SK-N-SH (cell line): ENCODE data around the gene RMDN2. TPM values are rescaled to one million over a fixed set of nuclear protein-coding genes. Genes with fewer than 3 reads are reported as not detected.

Experiments
- CTCF ChIA-PET: fragments of 300-600, 350-600 bp; formaldehyde crosslinking; extraction: SDS; loops from one replicate; lab custom pipeline; 2021; lab: Yijun Ruan, JAX
- POLR2A ChIA-PET: fragments of 350-600 bp; sonication (Branson Sonifier 250); formaldehyde crosslinking; extraction: SDS; loops from one replicate; lab custom pipeline; 2020; ENCODE audit warnings: antibody characterized with exemption, inconsistent platforms; lab: Yijun Ruan, JAX
- DNase-seq: peaks from one replicate; pipeline ENCODE4 v3.0.0; 2012
- H2AFZ ChIP-seq: fragments of 200-600 bp; sonication (generic); 2 replicates; pipeline ENCODE4 v1.8.1; 2016; ENCODE audit warnings: antibody characterized with exemption, mild to moderate bottlenecking, low read depth
- H3F3A ChIP-seq: fragments of 200-600 bp; sonication (generic); replicated peaks from 2 replicates; pipeline ENCODE3; 2016; ENCODE audit warnings: antibody characterized with exemption, mild to moderate bottlenecking; ENCODE audit not compliant: insufficient read depth
- H3K27ac ChIP-seq, 2 experiments: fragments of 200-500 bp in 1 of 2; fragments of 200-600 bp in 1 of 2; sonication (Bioruptor generic) in 1 of 2; sonication (generic), shearing (Covaris generic) in 1 of 2; 2 replicates each; pipeline versions ENCODE4 v1.5.1 to v1.6.1; 2014 to 2016; ENCODE audit warnings: low read depth in 2 of 2, inconsistent platforms in 1 of 2, low read length in 1 of 2, mild to moderate bottlenecking in 1 of 2, mixed read lengths in 1 of 2
- H3K27me3 ChIP-seq: fragments of 200-600 bp; sonication (generic), shearing (Covaris generic); 2 replicates; pipeline ENCODE4 v1.6.1; 2016; ENCODE audit warnings: mixed run types; ENCODE audit not compliant: insufficient read depth
- H3K36me3 ChIP-seq, 2 experiments: fragments of 200-500 bp in 1 of 2; fragments of 200-600 bp in 1 of 2; sonication (Bioruptor generic) in 1 of 2; sonication (generic) in 1 of 2; replicated peaks in 1 of 2; 2 replicates each; pipeline versions ENCODE3 to v1.5.1; 2014 to 2016; ENCODE audit warnings: low read length in 1 of 2, mild to moderate bottlenecking in 1 of 2; ENCODE audit not compliant: insufficient read depth in 2 of 2, control insufficient read depth in 1 of 2
- H3K4me1 ChIP-seq, 2 experiments: fragments of 200-500 bp in 1 of 2; fragments of 200-600 bp in 1 of 2; sonication (Bioruptor generic) in 1 of 2; sonication (generic), shearing (Covaris generic) in 1 of 2; 2 replicates each; pipeline versions ENCODE4 v1.5.1 to v1.6.1; 2014 to 2016; ENCODE audit warnings: low read depth in 1 of 2, low read length in 1 of 2, mixed run types in 1 of 2; ENCODE audit not compliant: insufficient read depth in 2 of 2, control insufficient read depth in 1 of 2
- H3K4me2 ChIP-seq: fragments of 200-600 bp; sonication (generic), shearing (Covaris generic); 2 replicates; pipeline ENCODE4 v1.6.1; 2017; ENCODE audit warnings: mixed run types
- H3K4me3 ChIP-seq, 2 experiments: fragments of 200-500 bp in 1 of 2; fragments of 200-600 bp in 1 of 2; sonication (Bioruptor generic) in 1 of 2; sonication (generic), shearing (Covaris generic) in 1 of 2; 2 replicates each; pipeline versions ENCODE4 v1.5.1 to v1.8.1; 2014 to 2016; ENCODE audit warnings: low read depth in 2 of 2, inconsistent platforms in 1 of 2, low read length in 1 of 2, mild to moderate bottlenecking in 1 of 2, mixed read lengths in 1 of 2, moderate library complexity in 1 of 2
- H3K79me2 ChIP-seq: fragments of 200-600 bp; sonication (generic); 2 replicates; pipeline ENCODE4 v1.8.1; 2017; ENCODE audit warnings: mild to moderate bottlenecking; ENCODE audit not compliant: insufficient read depth
- H3K9ac ChIP-seq: fragments of 200-600 bp; sonication (generic); 2 replicates; pipeline ENCODE4 v1.6.1; 2017; ENCODE audit warnings: mixed run types
- H3K9me2 ChIP-seq: fragments of 200-600 bp; sonication (generic); 2 replicates; pipeline ENCODE4 v1.6.1; 2017; ENCODE audit warnings: mixed run types
- H3K9me3 ChIP-seq: fragments of 200-600 bp; sonication (generic); 2 replicates; pipeline ENCODE4 v1.6.1; 2017; ENCODE audit warnings: mixed run types, mild to moderate bottlenecking, moderate library complexity
- H4K20me1 ChIP-seq: fragments of 200-600 bp; sonication (generic); 2 replicates; pipeline ENCODE4 v1.6.1; 2017; ENCODE audit warnings: mild to moderate bottlenecking, mixed run types; ENCODE audit not compliant: insufficient read depth
- CHD2 ChIP-seq: fragments of 150-350 bp; IDR thresholded peaks from 2 replicates; pipeline ENCODE4 v1.6.1; 2018; ENCODE audit warnings: low read length; ENCODE audit not compliant: partially characterized antibody
- GATA2 ChIP-seq: sonication (generic); formaldehyde crosslinking; IDR thresholded peaks from 2 replicates; pipeline ENCODE4 v1.5.0; 2020; ENCODE audit warnings: mild to moderate bottlenecking, missing genetic modification reagents
- JUND ChIP-seq: IDR thresholded peaks from 2 replicates; pipeline ENCODE4 v1.4.0; 2012
- POLR2AphosphoS5 ChIP-seq: IDR thresholded peaks from 2 replicates; pipeline ENCODE4 v1.6.1; 2012; ENCODE audit warnings: low read depth, low read length
- RCOR1 ChIP-seq: fragments of 150-350 bp; IDR thresholded peaks from 2 replicates; pipeline ENCODE4 v1.6.1; 2017; ENCODE audit warnings: antibody characterized with exemption, low read length
- REST ChIP-seq: IDR thresholded peaks from 2 replicates; pipeline ENCODE4 v1.6.1; 2012; ENCODE audit warnings: mild to moderate bottlenecking, low read depth, low read length, moderate library complexity
- RXRA ChIP-seq: IDR thresholded peaks from 2 replicates; pipeline ENCODE4 v1.4.0; 2012; ENCODE audit warnings: low read depth, mild to moderate bottlenecking, borderline replicate concordance
- TEAD4 ChIP-seq: IDR thresholded peaks from 2 replicates; pipeline ENCODE4 v1.4.0; 2012; ENCODE audit warnings: mild to moderate bottlenecking, borderline replicate concordance; ENCODE audit not compliant: insufficient read depth
- WGBS: methylation state at CpG from one replicate; pipeline ENCODE4 v1.1.6; 2017; ENCODE audit warnings: low lambda C conversion rate; 5-methylcytosine and 5-hydroxymethylcytosine counted together
- polyA plus RNA-seq, 3 experiments: library from polyadenylated mRNA; depleted of rRNA; stranded (reverse); fragments of >200 nt; gene quantifications; 2 replicates each; pipeline ENCODE4 v1.2.3, GENCODE V29; 2012
- TF ChIP-seq, protein P1 (sequence below): IDR thresholded peaks from 2 replicates; pipeline ENCODE4; 2012
- TF ChIP-seq, protein P2 (sequence below): IDR thresholded peaks from 2 replicates; pipeline ENCODE4 v1.4.0; 2012; ENCODE audit warnings: low read depth, borderline replicate concordance

The RMDN2 gene
- polyA plus RNA-seq, 1 of the 3 experiments (the other 2 are of a cell fraction): 7.3 TPM

- POLR2A ChIA-PET: no interaction called here
- DNase-seq: no peak
- CTCF ChIA-PET: interaction anchor here (1.4 to 2.2 kb wide), 3 partner anchors 48 to 231 kb away, joined by 3 to 10 read pairs (median 5); partner anchors contain the start of gene CYP1B1
Measured at GRCh38 chr2:38028829-38029228, 103.7 kb downstream of the RMDN2 start.

More at GRCh38 chr2:38028829-38029228, 103.7 kb downstream of the RMDN2 start:
- TF ChIP-seq, protein P1, sequence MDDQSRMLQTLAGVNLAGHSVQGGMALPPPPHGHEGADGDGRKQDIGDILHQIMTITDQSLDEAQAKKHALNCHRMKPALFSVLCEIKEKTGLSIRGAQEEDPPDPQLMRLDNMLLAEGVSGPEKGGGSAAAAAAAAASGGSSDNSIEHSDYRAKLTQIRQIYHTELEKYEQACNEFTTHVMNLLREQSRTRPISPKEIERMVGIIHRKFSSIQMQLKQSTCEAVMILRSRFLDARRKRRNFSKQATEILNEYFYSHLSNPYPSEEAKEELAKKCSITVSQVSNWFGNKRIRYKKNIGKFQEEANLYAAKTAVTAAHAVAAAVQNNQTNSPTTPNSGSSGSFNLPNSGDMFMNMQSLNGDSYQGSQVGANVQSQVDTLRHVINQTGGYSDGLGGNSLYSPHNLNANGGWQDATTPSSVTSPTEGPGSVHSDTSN: no peak
- no peak for TF ChIP-seq RCOR1
- no peak for TF ChIP-seq POLR2AphosphoS5
- TF ChIP-seq, protein P2, sequence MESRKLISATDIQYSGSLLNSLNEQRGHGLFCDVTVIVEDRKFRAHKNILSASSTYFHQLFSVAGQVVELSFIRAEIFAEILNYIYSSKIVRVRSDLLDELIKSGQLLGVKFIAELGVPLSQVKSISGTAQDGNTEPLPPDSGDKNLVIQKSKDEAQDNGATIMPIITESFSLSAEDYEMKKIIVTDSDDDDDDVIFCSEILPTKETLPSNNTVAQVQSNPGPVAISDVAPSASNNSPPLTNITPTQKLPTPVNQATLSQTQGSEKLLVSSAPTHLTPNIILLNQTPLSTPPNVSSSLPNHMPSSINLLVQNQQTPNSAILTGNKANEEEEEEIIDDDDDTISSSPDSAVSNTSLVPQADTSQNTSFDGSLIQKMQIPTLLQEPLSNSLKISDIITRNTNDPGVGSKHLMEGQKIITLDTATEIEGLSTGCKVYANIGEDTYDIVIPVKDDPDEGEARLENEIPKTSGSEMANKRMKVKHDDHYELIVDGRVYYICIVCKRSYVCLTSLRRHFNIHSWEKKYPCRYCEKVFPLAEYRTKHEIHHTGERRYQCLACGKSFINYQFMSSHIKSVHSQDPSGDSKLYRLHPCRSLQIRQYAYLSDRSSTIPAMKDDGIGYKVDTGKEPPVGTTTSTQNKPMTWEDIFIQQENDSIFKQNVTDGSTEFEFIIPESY: no peak
- no peak for TF ChIP-seq RXRA
- no peak for TF ChIP-seq JUND
- TF ChIP-seq TEAD4: no peak
- TF ChIP-seq CHD2: no peak
- no peak for TF ChIP-seq REST
- no peak for TF ChIP-seq GATA2
- peaks cover 0 to 3% of the 10 kb centered on the region in 2 experiments; a peak in 2 of 4 replicates for H3K4me1 ChIP-seq
- H3K4me3 ChIP-seq: no peak overlapping the region
- H3K9me3 ChIP-seq: 0 out of 2 replicates have a peak, but pooled peaks cover 4% of the 10 kb centered on the region
- no peak overlapping the region for H3K4me2 ChIP-seq
- no peaks in the 10 kb centered on the region for H4K20me1 ChIP-seq
- no peaks in the 10 kb centered on the region for H3K79me2 ChIP-seq
- H3K9me2 ChIP-seq: no peaks in the 10 kb centered on the region
- no peaks in the 10 kb centered on the region for H3K27me3 ChIP-seq
- 83% methylated on average over 4 of the region's 4 CpGs for WGBS
- H3K9ac ChIP-seq: no peak overlapping the region
- H3F3A ChIP-seq: no peaks in the 10 kb centered on the region
- no peak overlapping the region for H2AFZ ChIP-seq
- no peak overlapping the region for H3K27ac ChIP-seq
- no peaks in the 10 kb centered on the region for H3K36me3 ChIP-seq
